AG10803 (cell line): Measurements from ENCODE around the gene HOXD9.

Experiments
- DNase-seq: peaks from one replicate; pipeline ENCODE4 v3.0.0; 2010; ENCODE audit warnings: low read depth
- H3K4me3 ChIP-seq: 2 replicates; pipeline ENCODE4 v1.5.1; 2011; ENCODE audit warnings: mild to moderate bottlenecking, low read length, control low read depth
- CTCF ChIP-seq: conservative IDR thresholded peaks from 2 replicates; pipeline ENCODE4 v1.5.1; 2011; ENCODE audit warnings: mild to moderate bottlenecking, low read length, control low read depth, inconsistent platforms

Gene HOXD9

GRCh38 chr2:176101216-176101830 is 21.2 kb upstream of the HOXD9 start:
- no peak overlapping the region for H3K4me3 ChIP-seq

GRCh38 chr2:176101842-176102241 is 20.7 kb upstream of the HOXD9 start:
- H3K4me3 ChIP-seq: no peak overlapping the region
- no peak for TF ChIP-seq CTCF
- DNase-seq: no peak

More at GRCh38 chr2:176101216-176101830, 21.2 kb upstream of the HOXD9 start:
- no peak for TF ChIP-seq CTCF
- no peak for DNase-seq

- H3K4me3 ChIP-seq: no peak overlapping the region
- TF ChIP-seq CTCF: no peak
- no peak for DNase-seq
Measured at GRCh38 chr2:176102309-176102866, 20.1 kb upstream of the HOXD9 start.

GRCh38 chr2:176103194-176103593 is 19.3 kb upstream of the HOXD9 start:
- no peak overlapping the region for H3K4me3 ChIP-seq

GRCh38 chr2:176103742-176104315 is 18.7 kb upstream of the HOXD9 start:
- no peak for DNase-seq
- no peak for TF ChIP-seq CTCF
- no peak overlapping the region; the same call in 1 of the 2 replicates for H3K4me3 ChIP-seq

More at GRCh38 chr2:176103194-176103593, 19.3 kb upstream of the HOXD9 start:
- DNase-seq: no peak
- TF ChIP-seq CTCF: no peak

- no peak for TF ChIP-seq CTCF
- peak overlapping the region; percentile 22 for H3K4me3 ChIP-seq
- DNase-seq: peak; percentile 45
Measured at GRCh38 chr2:176104316-176105077, 18.0 kb upstream of the HOXD9 start.
